Sigmoid colon (tissue), 7 donors: ENCODE data around the gene DGLUCY. TPM values are rescaled to one million over a fixed set of nuclear protein-coding genes. Genes with fewer than 3 reads are reported as not detected.

Experiments used
- DNase-seq: peaks from one replicate; pipeline ENCODE4 v3.0.0-alpha.2; 2019
- H3K27ac ChIP-seq, 4 donors: fragments of 200-600 bp; sonication (generic); one replicate each; pipeline ENCODE4 v1.5.1; 2016 to 2019; ENCODE audit warnings: mild to moderate bottlenecking in 1 of 4
- H3K27me3 ChIP-seq, 3 donors: fragments of 200-600 bp; sonication (generic); one replicate each; pipeline ENCODE4 v1.5.1; 2019; ENCODE audit warnings: mild to moderate bottlenecking in 1 of 3
- H3K36me3 ChIP-seq, 4 donors: fragments of 200-600 bp; sonication (generic); one replicate each; pipeline ENCODE4 v1.5.1; 2016 to 2019
- H3K4me1 ChIP-seq, 4 donors: fragments of 200-600 bp; sonication (generic); one replicate each; pipeline ENCODE4 v1.5.1; 2017 to 2019
- H3K4me3 ChIP-seq, 4 donors: fragments of 200-600 bp; sonication (generic); one replicate each; pipeline ENCODE4 v1.5.1; 2017 to 2019; ENCODE audit warnings: mild to moderate bottlenecking in 2 of 4, moderate library complexity in 1 of 4
- H3K9me3 ChIP-seq, 4 donors: fragments of 200-600 bp in 3 of 4; sonication (generic) in 3 of 4; one replicate each; pipeline versions ENCODE4 v1.5.1 to v1.6.1; 2013 to 2019
- EP300 ChIP-seq, 4 donors: sonication (generic); formaldehyde crosslinking; IDR thresholded peaks; one replicate each; pipeline ENCODE4 v1.6.1; 2017; ENCODE audit warnings: antibody characterized with exemption in 4 of 4
- POLR2A ChIP-seq, 2 donors: fragments of 450-650 bp; IDR thresholded peaks; one replicate each; pipeline ENCODE4 v1.6.1; 2016; ENCODE audit warnings: antibody characterized with exemption in 2 of 2, mild to moderate bottlenecking in 2 of 2, moderate library complexity in 2 of 2
- POLR2AphosphoS5 ChIP-seq, 4 donors: sonication (generic); formaldehyde crosslinking; IDR thresholded peaks; one replicate each; pipeline ENCODE4 v1.6.1; 2017; ENCODE audit warnings: antibody characterized with exemption in 4 of 4
- WGBS, 2 donors: extraction: QIAGEN DNeasy Blood & Tissue Kit; methylation state at CpG; one replicate each; pipeline ENCODE4 v1.1.7; 2013; 5-methylcytosine and 5-hydroxymethylcytosine counted together
- intact Hi-C: fragments of 100-400 bp; cut with DNase I; formaldehyde crosslinking; loops from one replicate; pipeline ENCODE4 v1.15.1; 2023
- polyA plus RNA-seq, 3 donors: library from polyadenylated mRNA; stranded (reverse); fragments of 200-250 nt; gene quantifications; one replicate each; pipeline ENCODE4 v1.2.3, GENCODE V29; 2013
- total RNA-seq, 4 donors: library from RNA; depleted of rRNA; stranded (reverse); fragments of >200 nt; gene quantifications; one replicate each; pipeline ENCODE4 v1.1.0, GENCODE V29; 2016
- TF ChIP-seq, protein P1 (sequence below), 4 experiments: fragments of 450-650 bp in 3 of 4; fragments of 200-600 bp in 1 of 4; IDR thresholded peaks; one replicate each; pipeline ENCODE4 v1.5.1; 2016 to 2019; ENCODE audit warnings: antibody characterized with exemption in 4 of 4, mild to moderate bottlenecking in 3 of 4, moderate library complexity in 2 of 4
- donor health status: healthy with polysubstance abuse.
- donor health status: Bipolar disorder and iron deficiency.
- donor health status: healthy.

The DGLUCY gene
- total and polyA plus RNA-seq, 7 donors, result 14.4 to 99.4 (median 49.8) TPM

DNA sequence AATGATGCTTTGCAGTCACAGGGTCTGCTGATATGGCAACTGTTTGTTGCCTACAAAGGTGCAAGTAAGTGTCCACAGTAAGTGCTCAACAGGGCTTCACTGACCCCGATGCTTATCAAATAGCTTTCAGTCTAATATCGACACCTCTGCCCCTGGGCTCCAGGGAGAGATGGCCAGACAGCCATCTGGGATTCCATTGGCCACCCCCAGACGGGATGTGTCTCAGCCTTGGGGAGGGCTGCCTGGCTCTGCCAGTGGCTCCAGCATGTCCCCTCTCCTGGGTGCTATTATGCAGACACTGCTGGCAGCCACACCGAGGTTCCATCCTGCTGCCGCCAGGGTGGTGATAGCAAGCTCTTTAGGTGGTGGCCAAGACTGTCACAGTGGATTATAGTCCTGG, 57.4 kb downstream of the DGLUCY start:
- 87 to 91% methylated on average over 5 of the region's 5 CpGs for WGBS, 2 donors

DNA sequence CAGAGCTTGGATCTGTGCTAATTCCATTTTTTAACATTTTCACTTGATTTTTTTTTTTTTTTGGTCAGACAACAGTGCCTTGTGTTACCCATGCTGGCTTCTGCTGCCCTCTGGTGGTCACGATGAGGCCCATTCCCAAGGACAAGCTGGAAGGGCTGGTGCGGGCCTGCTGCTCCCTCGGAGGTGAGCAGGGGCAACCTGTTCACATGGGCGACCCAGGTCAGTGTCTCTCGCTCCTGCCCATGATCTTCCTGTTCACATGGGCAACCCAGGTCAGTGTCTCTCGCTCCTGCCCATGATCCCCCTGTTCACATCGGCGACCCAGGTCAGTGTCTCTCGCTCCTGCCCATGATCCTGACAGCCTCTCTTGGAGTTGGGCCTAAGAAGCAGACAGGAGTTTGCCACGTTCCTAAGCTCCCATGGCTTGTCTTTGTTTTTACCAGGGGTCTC, 59.4 kb downstream of the DGLUCY start:
- H3K4me1 ChIP-seq, result peaks cover 0 to 40% (median 26%) of the 10 kb centered on the region in 4 donors
- peaks cover 4 to 51% (median 15%) of the 10 kb centered on the region in 4 donors for H3K36me3 ChIP-seq
- peak; percentile 91 for DNase-seq
- WGBS, 2 donors, result 44 to 59% methylated on average over 10 of the region's 10 CpGs
- no peaks in the 10 kb centered on the region for H3K9me3 ChIP-seq
- H3K27ac ChIP-seq, result peak overlapping the region in 1 of 4 donors; percentile 85
- no peak for TF ChIP-seq POLR2AphosphoS5 (IDR thresholded peaks at IDR 0.05)
- no peak for TF ChIP-seq POLR2A (IDR thresholded peaks at IDR 0.05)
- TF ChIP-seq, protein P1, sequence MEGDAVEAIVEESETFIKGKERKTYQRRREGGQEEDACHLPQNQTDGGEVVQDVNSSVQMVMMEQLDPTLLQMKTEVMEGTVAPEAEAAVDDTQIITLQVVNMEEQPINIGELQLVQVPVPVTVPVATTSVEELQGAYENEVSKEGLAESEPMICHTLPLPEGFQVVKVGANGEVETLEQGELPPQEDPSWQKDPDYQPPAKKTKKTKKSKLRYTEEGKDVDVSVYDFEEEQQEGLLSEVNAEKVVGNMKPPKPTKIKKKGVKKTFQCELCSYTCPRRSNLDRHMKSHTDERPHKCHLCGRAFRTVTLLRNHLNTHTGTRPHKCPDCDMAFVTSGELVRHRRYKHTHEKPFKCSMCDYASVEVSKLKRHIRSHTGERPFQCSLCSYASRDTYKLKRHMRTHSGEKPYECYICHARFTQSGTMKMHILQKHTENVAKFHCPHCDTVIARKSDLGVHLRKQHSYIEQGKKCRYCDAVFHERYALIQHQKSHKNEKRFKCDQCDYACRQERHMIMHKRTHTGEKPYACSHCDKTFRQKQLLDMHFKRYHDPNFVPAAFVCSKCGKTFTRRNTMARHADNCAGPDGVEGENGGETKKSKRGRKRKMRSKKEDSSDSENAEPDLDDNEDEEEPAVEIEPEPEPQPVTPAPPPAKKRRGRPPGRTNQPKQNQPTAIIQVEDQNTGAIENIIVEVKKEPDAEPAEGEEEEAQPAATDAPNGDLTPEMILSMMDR (IDR thresholded peaks at IDR 0.05), result peak; percentile 67 to 88 (median 84)
- no peak overlapping the region for H3K4me3 ChIP-seq
- H3K27me3 ChIP-seq, result no peaks in the 10 kb centered on the region
- intact Hi-C loops, result loop anchor here (1.0 kb wide), 2 partner anchors 113 to 270 kb away; partner anchors contain the start of gene RPS6KA5

More for the DNA sequence above, 57.4 kb downstream of the DGLUCY start:
- Histone ChIP-seq H3K27me3 (no peaks in the 10 kb centered on the region), H3K4me1 (peaks cover 0 to 30% (median 26%) of the 10 kb centered on the region in 4 donors), H3K4me3 (no peak overlapping the region), H3K9me3 (no peaks in the 10 kb centered on the region), H3K27ac (peak overlapping the region; percentile 64 to 85 (median 76)), H3K36me3 (peaks cover 4 to 58% (median 22%) of the 10 kb centered on the region in 4 donors)
- intact Hi-C loops, result no loop called here
- DNase-seq, result no peak
- TF ChIP-seq EP300 (IDR thresholded peaks at IDR 0.05), result no peak
- TF ChIP-seq, protein P1 (IDR thresholded peaks at IDR 0.05), result no peak
- no peak for TF ChIP-seq POLR2AphosphoS5 (IDR thresholded peaks at IDR 0.05)
- no peak for TF ChIP-seq POLR2A (IDR thresholded peaks at IDR 0.05)

DNA sequence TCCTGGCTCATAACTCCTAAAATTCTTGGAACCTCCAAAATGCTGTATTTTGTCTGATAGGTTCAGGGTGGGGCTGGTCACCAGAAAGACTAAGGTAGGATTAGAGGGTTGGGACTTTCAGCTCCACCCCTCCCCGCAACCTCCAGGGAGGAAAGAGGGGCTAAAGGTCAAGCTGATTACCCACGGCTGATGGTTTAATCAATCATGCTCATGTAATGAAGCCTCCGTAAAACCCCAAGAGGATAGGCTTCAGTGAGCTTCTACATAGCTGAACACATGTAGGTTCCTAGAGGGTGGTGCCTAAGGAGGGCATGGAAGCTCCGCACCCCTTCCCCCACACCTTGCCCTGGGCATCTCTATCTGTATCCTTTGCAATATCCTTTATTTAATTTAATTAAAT, 60.0 kb downstream of the DGLUCY start:
- Histone ChIP-seq H3K9me3 (no peaks in the 10 kb centered on the region), H3K27ac (no peak overlapping the region), H3K4me3 (no peak overlapping the region), H3K27me3 (no peaks in the 10 kb centered on the region), H3K36me3 (peaks cover 4 to 50% (median 14%) of the 10 kb centered on the region in 4 donors), H3K4me1 (peaks cover 0 to 40% (median 26%) of the 10 kb centered on the region in 4 donors)
- WGBS, 2 donors, result 54 to 79% methylated on average over 4 of the region's 4 CpGs
- DNase-seq, result no peak
- TF ChIP-seq POLR2AphosphoS5 (IDR thresholded peaks at IDR 0.05) (no peak), POLR2A (IDR thresholded peaks at IDR 0.05) (no peak), EP300 (IDR thresholded peaks at IDR 0.05) (no peak)
- TF ChIP-seq, protein P1 (IDR thresholded peaks at IDR 0.05), result no peak
- intact Hi-C loops, result loop anchor here (1.0 kb wide), 2 partner anchors 114 to 271 kb away; partner anchors contain the start of gene RPS6KA5

DNA sequence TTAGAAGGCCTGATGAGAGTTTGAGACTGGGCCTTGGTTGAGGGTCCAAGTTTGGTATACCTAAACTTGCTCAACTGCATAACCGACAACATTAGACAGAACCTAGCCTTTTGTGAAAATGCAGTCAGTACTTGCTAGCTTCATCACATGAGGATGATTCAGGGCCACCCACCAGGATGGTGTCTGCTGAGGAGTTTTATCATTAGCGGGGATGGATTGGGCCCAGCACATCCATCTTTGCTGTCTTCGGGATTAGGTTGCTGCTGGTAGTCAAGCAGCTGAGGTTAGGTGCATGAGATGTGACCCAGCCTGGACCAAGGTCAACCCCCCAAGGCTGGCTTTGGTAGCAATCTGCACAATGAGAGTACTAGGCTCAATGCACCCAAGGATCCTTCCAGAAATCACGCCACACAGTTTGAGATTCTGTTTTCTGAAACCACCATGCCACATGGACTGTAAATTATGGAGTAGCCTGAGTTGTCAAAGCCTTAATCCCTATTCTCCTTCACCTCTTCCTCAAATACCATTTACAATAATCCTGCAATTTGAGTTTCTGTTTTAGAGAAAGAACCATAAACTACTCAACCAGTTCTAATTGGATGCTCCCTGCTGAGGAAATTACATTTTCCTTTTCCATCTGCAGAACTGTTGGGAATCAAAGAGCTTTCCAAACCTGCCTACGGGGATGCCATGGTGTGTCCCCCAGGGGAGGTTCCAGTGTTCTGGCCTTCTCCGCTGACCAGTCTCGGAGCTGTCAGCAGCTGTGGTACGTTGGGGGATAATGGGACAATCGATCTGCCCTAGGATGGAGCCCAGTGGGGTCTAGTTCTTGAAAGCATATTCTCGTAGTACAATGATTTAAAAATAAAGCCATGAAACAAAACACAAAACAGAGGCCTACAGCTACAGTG, 61.7 kb downstream of the DGLUCY start:
- 94 to 95% methylated on average over 10 of the region's 10 CpGs for WGBS, 2 donors
- intact Hi-C loops, result no loop called here
- TF ChIP-seq POLR2AphosphoS5 (IDR thresholded peaks at IDR 0.05) (no peak), EP300 (IDR thresholded peaks at IDR 0.05) (no peak), POLR2A (IDR thresholded peaks at IDR 0.05) (no peak)
- TF ChIP-seq, protein P1 (IDR thresholded peaks at IDR 0.05), result no peak
- Histone ChIP-seq H3K27ac (no peak overlapping the region), H3K4me1 (peaks cover 0 to 31% (median 16%) of the 10 kb centered on the region in 4 donors), H3K9me3 (no peaks in the 10 kb centered on the region), H3K36me3 (peaks cover 4 to 60% (median 17%) of the 10 kb centered on the region in 4 donors), H3K27me3 (no peaks in the 10 kb centered on the region), H3K4me3 (no peak overlapping the region)
- DNase-seq, result no peak
